ENCODE results near the gene POLN.

Gene POLN

DNA sequence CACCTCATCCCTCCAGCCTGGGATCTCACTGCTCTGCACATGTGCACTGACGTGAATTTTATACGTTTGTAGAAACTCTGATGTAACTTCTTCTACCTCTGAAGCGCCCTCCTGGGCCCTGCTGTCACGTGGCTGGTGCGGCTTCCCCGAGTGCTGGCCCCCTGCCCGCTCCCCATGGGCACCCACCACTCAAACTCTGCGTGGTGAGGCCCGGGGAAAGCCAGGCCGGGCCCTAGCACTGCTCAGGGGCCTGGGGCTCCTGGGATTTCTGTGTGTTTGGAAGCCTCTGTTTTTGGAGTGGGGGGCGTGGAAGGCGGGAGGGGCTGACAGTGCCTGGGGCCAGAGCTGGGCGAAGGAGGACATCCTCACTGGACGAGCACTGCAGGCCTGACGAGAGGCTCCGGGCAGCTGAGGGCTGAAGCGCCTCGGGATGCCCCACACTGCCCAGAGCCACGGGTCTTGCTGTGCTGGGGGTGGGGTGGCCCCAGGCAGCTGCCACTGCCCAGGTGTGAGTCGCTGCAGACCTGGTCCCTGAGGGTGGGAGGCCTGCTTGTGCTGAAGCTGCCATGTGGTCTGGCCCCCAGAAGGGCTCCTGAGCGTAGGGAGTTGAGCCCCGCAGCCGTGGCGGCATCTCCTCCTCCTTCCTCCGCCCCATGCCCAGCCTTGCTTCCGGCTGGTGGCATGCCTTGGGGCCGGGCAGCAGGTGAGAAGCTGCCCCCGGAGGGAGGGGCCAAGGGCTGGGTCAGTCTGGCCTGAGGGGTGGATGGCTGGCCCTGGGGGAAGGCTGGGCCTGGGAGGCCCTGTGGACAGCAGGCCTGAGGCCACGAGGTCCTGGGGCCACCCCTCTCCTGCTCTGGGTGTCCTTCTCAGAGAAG, 175.1 kb downstream of the POLN start:
- TF ChIP-seq TAF1 (IDR thresholded peaks at IDR 0.05; ENCODE audit: borderline replicate concordance, insufficient read depth, low read length) = no peak
- no peak for TF ChIP-seq POLR2AphosphoS5 (IDR thresholded peaks at IDR 0.05; ENCODE audit: low read depth, low read length)
- TF ChIP-seq SIN3A (IDR thresholded peaks at IDR 0.05; ENCODE audit: borderline replicate concordance, insufficient read depth, low read length) = no peak
- TF ChIP-seq FOXP2 (optimal IDR thresholded peaks at IDR 0.05; ENCODE audit: borderline replicate concordance, extremely low read depth, extremely low read length, insufficient read depth) = no peak
- TF ChIP-seq, protein P1, sequence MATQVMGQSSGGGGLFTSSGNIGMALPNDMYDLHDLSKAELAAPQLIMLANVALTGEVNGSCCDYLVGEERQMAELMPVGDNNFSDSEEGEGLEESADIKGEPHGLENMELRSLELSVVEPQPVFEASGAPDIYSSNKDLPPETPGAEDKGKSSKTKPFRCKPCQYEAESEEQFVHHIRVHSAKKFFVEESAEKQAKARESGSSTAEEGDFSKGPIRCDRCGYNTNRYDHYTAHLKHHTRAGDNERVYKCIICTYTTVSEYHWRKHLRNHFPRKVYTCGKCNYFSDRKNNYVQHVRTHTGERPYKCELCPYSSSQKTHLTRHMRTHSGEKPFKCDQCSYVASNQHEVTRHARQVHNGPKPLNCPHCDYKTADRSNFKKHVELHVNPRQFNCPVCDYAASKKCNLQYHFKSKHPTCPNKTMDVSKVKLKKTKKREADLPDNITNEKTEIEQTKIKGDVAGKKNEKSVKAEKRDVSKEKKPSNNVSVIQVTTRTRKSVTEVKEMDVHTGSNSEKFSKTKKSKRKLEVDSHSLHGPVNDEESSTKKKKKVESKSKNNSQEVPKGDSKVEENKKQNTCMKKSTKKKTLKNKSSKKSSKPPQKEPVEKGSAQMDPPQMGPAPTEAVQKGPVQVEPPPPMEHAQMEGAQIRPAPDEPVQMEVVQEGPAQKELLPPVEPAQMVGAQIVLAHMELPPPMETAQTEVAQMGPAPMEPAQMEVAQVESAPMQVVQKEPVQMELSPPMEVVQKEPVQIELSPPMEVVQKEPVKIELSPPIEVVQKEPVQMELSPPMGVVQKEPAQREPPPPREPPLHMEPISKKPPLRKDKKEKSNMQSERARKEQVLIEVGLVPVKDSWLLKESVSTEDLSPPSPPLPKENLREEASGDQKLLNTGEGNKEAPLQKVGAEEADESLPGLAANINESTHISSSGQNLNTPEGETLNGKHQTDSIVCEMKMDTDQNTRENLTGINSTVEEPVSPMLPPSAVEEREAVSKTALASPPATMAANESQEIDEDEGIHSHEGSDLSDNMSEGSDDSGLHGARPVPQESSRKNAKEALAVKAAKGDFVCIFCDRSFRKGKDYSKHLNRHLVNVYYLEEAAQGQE (IDR thresholded peaks at IDR 0.05; ENCODE audit: insufficient read depth in 1 of 2, low read depth in 2 of 2, low read length in 2 of 2) = no peak

DNA sequence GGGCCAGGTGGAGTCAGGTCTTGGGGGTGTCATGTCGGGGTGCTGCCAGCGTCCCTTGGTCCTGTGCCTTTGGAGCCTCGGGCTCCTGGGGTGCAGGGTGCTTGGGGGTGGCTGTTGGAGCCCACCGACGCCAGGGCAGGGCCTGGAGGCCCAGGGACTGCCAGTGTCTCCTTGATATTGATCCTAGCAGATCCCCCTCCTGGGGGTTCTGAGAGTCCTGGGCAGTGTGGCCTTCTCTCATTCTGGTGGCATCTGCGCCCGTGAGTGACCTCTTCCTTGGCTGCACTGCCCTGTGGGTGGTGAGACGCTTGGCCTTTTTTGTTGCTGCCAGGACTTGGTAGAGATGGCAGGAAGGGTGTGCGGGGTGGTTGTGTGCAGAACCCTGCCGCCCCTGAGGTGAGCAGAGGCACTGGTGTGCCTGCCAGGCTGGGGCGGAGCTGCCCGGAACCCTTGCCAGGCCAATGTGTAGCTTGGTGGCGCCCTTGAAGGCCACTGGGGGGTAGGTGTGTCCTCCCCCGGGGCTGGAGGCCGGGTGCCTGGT, 175.8 kb downstream of the POLN start:
- TF ChIP-seq, protein P1 (IDR thresholded peaks at IDR 0.05; ENCODE audit: insufficient read depth in 1 of 2, low read depth in 2 of 2, low read length in 2 of 2) = no peak
- TF ChIP-seq FOXP2 (optimal IDR thresholded peaks at IDR 0.05; ENCODE audit: borderline replicate concordance, extremely low read depth, extremely low read length, insufficient read depth) = no peak
- no peak for TF ChIP-seq TAF1 (IDR thresholded peaks at IDR 0.05; ENCODE audit: borderline replicate concordance, insufficient read depth, low read length)
- TF ChIP-seq POLR2AphosphoS5 (IDR thresholded peaks at IDR 0.05; ENCODE audit: low read depth, low read length) = no peak
- TF ChIP-seq SIN3A (IDR thresholded peaks at IDR 0.05; ENCODE audit: borderline replicate concordance, insufficient read depth, low read length) = no peak

DNA sequence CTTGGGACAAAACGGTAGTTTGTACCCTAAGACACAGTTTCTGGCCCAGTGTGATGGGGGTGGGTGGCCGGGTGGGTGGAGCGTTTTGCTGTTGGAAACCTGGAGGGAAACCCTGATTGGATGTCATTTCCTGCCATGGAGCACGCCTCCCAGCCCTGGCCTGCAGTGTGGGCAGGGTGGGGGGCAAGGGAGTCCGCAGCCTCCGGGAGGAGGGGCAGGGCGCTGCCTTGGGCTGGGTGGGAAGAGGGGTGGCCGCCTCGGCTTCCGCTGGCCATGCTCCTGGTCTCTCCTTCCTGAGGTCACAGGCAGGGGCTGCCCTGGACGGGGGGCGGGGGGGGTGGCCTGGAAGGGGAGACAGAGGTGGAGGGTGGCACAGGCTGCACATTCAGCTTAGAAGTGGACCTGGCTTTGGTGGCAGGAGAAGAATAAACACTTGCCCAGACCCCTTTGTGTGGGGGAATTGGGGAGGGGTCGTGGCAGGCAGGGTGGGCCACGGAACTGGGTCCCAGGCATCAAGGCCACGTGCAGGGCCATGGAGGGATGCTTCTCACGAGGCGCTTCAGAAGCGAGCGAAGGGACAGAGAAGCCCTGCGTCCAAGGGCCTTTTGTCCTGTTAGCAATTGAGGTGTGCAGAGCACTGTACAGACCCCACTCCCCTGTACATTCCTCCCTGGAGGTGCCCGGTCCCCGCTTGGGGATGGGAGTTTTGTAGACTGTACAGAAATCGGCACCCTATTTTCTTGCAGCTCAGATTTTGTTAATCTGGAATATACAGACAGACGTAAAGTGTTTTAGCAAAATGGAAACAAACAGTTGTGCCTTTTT, 176.6 kb downstream of the POLN start:
- no peak for TF ChIP-seq SIN3A (IDR thresholded peaks at IDR 0.05; ENCODE audit: borderline replicate concordance, insufficient read depth, low read length)
- TF ChIP-seq, protein P1 (IDR thresholded peaks at IDR 0.05; ENCODE audit: insufficient read depth in 1 of 2, low read depth in 2 of 2, low read length in 2 of 2) = no peak
- no peak for TF ChIP-seq TAF1 (IDR thresholded peaks at IDR 0.05; ENCODE audit: borderline replicate concordance, insufficient read depth, low read length)
- no peak for TF ChIP-seq FOXP2 (optimal IDR thresholded peaks at IDR 0.05; ENCODE audit: borderline replicate concordance, extremely low read depth, extremely low read length, insufficient read depth)
- TF ChIP-seq POLR2AphosphoS5 (IDR thresholded peaks at IDR 0.05; ENCODE audit: low read depth, low read length) = no peak

DNA sequence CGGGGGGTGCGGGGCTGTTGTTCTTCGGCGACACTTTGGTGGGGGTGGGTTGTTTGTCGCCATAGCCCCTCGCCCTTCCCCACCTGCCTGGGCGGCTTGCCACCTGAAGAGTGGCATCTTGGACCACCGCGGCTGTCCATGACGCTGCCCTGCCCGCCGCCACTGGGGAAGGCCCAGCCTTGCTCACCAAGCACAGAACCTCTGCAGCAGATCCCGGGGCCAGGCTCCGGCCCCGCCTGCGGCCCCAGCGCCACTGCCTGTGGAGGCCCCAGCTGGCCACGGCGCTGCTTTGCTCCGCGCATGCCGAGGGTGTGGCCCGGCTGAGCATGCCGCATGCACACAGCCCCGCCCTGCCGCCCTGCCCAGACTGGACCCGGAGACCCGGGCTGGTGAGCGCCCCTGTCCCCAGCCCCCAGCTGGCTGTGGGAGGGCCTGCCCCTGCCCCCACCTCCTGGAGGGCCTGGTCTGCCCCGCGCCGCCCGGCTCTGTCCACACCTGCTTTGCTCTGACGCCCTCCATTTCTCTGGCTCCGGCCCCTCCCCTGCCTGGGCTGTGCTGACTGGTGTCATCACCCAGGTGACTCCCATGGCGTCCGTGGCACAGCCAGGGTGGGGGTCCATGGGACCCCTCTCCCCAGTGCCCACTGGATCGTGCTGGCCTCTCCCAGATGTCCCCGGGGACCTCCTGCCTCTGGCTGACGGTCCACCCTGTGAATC, 177.5 kb downstream of the POLN start:
- TF ChIP-seq FOXP2 (optimal IDR thresholded peaks at IDR 0.05; ENCODE audit: borderline replicate concordance, extremely low read depth, extremely low read length, insufficient read depth) = no peak
- TF ChIP-seq POLR2AphosphoS5 (IDR thresholded peaks at IDR 0.05; ENCODE audit: low read depth, low read length) = no peak
- TF ChIP-seq SIN3A (IDR thresholded peaks at IDR 0.05; ENCODE audit: borderline replicate concordance, insufficient read depth, low read length) = no peak
- TF ChIP-seq, protein P1 (IDR thresholded peaks at IDR 0.05; ENCODE audit: insufficient read depth in 1 of 2, low read depth in 2 of 2, low read length in 2 of 2) = no peak
- TF ChIP-seq TAF1 (IDR thresholded peaks at IDR 0.05; ENCODE audit: borderline replicate concordance, insufficient read depth, low read length) = no peak
